Glomerular visceral epithelial cell (primary cell): ENCODE data around the gene DCAF4.

Experiments
- DNase-seq: peaks from one replicate; pipeline ENCODE4 v3.0.0-alpha.2; 2016; ENCODE audit errors: extremely low spot score

Gene DCAF4

GRCh38 chr14:72894623-72895378 is 31.5 kb upstream of the DCAF4 start:
- DNase-seq, result peak; percentile 24

DNA sequence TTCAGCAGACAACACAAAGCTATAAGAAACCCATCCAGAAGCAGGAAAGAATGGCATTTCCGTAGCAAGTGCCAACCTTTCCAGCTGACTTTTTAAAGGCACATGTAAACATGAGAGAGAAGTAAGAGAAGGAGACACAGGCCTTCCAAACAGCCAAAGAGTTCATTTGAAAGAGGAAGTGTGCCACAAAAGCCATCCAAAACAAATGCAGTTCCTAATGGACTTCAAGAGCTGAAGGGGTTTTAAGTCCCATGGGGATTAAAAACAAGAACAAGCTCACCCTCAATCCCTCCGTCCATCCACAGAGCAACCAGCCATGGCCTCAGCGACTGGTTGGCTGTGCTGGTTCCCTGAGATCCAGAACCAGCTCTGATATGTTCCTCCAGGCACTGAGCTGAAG is 27.8 kb upstream of the DCAF4 start:
- no peak for DNase-seq

DNA sequence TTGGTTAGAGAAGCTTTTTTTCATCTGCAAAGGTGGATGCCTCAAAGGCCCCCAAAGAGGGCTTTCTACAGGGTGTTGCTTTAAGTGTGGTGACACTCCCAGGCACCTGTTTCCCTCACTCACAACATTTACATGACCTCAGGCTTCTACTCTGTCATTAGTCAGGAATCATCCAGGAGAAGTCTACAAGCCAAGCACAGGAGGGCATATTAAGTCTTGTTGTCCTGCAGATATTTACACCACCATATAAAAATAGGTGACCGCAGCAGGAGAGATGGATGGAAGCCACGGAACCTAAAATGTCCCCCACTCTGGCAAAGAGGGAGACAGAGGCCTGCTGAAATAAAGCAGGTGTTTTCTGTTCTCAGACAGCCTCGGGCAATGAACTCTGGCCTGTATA is 24.9 kb upstream of the DCAF4 start:
- DNase-seq, result no peak

GRCh38 chr14:72902801-72903530 is 23.3 kb upstream of the DCAF4 start:
- no peak for DNase-seq

GRCh38 chr14:72903716-72904115 is 22.5 kb upstream of the DCAF4 start:
- DNase-seq, result no peak

DNA sequence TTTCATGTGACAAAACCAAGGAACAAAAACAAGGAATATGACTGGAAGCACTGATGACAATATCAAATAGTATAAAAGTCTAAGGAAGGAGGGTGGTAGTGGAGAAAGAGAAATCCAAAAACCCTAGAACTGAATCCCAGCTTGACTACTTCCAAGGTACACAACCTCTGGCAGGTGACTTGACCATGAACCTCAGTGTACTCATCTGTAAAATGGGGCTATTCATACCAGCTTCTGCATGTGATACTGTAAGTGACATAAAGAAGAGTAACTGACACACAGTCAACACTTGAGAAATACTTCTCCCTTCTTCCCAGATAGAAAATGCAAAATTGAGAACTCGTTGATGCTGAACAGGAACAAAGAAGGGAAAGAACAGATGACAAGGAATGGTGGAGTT is 22.0 kb upstream of the DCAF4 start:
- DNase-seq, result no peak

DNA sequence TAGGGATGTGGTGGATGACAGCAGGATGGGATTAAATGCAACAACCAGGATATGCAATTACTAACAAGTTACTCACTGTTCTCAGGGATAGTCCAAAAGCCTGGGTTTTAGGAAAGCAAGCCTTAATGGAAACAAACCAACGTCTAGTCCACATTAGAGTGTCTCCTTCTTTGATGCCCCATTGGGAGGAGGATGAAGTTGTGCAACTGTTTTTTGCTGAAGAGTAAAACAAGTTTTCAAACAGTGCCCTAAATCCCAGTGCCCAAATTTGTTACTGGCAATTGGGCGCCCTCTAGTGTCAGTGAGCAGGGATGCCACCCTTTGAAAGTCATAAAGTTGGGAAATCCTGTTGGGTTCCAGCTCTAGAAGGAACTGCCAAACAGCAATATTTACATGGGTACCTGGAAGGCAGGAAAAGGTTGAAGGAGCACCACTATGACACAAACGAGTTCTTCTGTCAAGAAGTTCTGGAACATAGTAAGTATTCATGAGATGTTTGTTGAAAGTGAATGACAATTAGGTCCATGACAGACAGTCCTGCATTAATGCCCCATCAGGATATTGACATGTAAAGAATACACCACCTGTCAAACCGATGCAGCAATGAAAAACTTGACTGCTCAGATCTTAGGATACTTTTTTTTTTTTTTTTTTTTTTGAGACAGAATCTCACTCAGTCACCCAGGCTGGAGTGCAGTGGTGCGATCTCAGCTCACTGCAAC is 21.3 kb upstream of the DCAF4 start:
- DNase-seq, result peak; percentile 72

DNA sequence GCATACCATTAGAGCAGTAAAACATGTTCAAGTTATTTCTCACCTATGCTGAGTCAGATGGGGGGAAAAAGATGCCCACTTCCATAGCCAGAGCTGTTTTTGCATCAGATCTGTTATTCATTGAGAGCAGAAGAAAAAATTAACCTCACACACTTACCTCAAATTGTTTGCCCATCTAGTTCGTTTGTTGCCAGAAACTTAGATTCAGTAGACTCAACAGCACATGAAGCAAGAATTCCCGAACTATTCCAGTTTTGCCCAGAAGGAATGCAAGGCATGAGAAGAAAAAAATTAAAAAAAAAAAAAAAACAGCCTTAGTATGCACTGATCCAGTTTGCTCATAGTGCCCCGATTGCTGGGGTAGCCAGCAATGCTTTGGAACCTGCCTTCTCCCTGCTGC is 19.9 kb upstream of the DCAF4 start:
- peak; percentile 93 for DNase-seq

DNA sequence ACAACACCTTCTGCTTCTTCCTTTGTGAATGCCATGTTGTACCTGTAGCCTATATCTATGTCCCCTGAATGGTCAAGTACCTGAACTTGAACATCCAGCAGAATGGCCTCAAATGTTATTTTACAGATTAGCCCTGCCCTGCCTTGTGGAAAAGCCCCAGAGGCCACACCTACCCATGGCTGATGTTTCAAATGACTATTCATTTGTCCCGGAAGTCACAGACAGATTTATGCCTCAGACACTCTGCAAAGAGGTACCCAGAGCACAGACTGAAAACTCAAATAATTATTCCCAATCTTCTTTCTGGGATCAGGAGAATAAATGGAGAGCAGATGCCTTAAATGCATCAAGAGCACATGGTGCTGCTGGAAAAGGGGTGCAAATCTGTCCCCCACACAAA is 19.4 kb upstream of the DCAF4 start:
- no peak for DNase-seq

GRCh38 chr14:72907886-72908285 is 18.4 kb upstream of the DCAF4 start:
- DNase-seq, result peak; percentile 73

DNA sequence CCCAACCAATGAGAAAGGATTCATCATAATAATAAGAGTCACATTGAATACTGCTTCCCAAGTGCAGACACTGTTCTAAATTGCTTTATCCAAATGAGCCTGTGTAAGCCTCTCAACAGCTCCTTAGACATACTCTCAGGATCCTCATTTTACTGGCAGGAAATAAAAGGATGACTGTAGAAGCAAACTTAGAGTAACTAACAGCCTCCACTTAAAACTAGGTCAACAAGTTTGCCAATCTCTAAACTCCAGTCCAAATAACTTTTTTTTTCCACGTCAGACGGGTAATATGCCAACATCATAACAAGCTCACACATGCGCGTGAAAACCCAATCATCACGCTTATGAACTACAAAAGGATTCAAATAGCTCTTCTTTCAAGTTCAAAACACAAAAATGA is 17.1 kb upstream of the DCAF4 start:
- no peak for DNase-seq

- DNase-seq, result no peak
These were observed 12.5 kb upstream of the DCAF4 start for GRCh38 chr14:72913809-72914208.

- no peak for DNase-seq
These were observed 10.1 kb upstream of the DCAF4 start for GRCh38 chr14:72916174-72916573.

GRCh38 chr14:72917094-72917802 is 9.0 kb upstream of the DCAF4 start:
- no peak for DNase-seq

GRCh38 chr14:72920008-72920407 is 6.3 kb upstream of the DCAF4 start:
- no peak for DNase-seq

DNA sequence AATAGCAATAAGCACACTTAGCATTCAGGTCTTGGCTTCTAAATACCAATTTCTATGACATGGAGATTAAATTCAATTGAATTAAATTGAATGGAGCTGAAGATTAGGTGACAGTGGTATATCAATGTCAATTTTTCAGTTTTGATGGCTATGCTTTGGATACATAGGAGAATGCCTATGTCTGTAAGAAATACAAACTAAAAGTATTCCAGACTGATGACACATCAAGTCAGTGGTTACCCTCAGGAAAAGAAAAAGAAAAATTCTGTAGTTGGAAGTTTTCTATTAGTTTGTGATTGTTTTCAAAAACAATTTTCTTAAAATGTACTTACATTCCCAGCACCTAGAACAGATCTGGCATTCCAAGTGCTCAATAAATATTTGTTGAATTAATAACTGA is 4.9 kb upstream of the DCAF4 start:
- no peak for DNase-seq

DNA sequence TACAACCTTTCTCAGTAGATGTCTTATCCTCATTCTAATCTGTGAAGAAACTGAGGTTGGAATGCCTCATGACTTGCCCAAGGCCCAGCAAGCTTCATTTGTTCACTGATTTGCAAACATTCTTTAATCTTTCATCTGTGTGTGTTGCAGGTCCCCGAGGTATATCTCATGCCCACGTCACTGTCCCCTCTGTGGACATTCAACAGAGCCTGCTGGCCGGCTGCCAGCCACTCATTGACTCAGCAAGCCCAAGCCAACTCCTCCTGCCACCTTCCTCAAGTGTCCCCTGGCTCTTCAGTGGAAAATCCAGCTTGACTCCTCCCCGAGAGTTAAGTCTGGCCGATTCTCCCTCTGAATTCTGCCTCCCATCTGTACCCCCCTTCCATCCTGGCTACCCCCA is 1.9 kb upstream of the DCAF4 start:
- DNase-seq, result no peak

DNA sequence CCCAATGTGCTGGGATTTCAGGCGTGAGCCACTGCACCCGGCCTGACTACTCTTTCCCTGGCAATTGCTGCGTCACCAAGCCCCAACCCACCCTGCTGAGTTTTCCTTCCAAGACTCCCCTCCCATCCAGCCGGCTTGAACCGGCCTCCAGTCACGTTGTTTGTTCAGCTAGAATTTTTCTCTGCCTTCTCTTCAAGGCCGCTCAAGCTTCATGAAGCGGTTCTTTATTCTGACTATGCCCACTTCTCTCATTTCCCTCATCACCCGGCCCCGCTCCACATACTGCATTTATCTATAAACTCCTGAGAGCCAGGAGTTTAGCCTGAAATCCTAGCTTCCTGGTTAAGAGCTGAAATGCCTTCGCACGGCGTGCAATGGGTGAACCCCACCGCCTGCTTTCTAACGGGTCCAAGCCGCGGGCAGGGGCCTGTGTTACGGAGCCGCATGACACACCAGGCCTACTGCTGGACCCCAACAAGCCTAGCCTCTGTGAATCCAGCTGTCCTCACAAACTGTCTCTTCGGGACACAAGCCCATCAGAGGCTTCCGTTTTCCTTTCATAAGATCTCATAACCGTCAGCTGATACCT is 999 bp upstream of the DCAF4 start:
- no peak for DNase-seq

- no peak for DNase-seq
These were observed 411 bp upstream of the DCAF4 start for GRCh38 chr14:72925815-72926291.

DNA sequence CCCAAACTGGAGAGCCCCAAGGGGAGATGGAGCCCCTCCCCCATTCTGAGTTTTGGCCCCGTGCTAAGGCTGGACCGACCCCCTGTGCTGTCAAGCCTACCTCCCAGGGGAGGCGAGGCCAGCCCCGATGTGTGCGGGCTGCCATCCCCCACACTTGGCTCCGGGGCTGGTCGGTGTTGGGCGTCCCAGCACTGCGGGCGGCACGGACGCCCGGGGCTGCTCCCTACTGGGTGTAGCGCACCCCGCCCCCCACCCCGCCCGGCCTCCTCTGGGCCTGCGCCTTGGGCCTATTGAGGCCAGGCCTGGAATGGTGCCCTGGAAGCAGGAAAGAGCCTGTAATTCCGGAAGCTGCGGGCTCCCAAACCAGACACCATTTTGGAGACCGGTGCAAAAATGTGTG is 2.6 kb downstream of the DCAF4 start:
- no peak for DNase-seq

GRCh38 chr14:72929316-72930080 is 3.2 kb downstream of the DCAF4 start:
- DNase-seq, result no peak
